Ishikawa (cell line): ENCODE measurements around the gene ERGIC1.

ENCODE experiments used
- CEBPB ChIP-seq: IDR thresholded peaks from 2 replicates; pipeline ENCODE4 v1.6.1; 2012
- EP300 ChIP-seq: IDR thresholded peaks from 2 replicates; pipeline ENCODE4 v1.6.1; 2012; ENCODE audit warnings: borderline replicate concordance
- REST ChIP-seq: IDR thresholded peaks from 2 replicates; pipeline ENCODE4 v1.6.1; 2012; ENCODE audit warnings: low read depth, mild to moderate bottlenecking
- TAF1 ChIP-seq: IDR thresholded peaks from 2 replicates; pipeline ENCODE4 v1.6.1; 2012; ENCODE audit warnings: low read depth, mild to moderate bottlenecking
- TCF12 ChIP-seq: IDR thresholded peaks from 2 replicates; pipeline ENCODE4 v1.6.1; 2012; ENCODE audit warnings: low read depth

GRCh38 chr5:172886974-172887501, 53.0 kb downstream of the ERGIC1 start:
- no peak for TF ChIP-seq CEBPB
- no peak for TF ChIP-seq TCF12
- TF ChIP-seq TAF1: no peak
- TF ChIP-seq EP300: no peak
- TF ChIP-seq REST: no peak
